ENCODE data around the gene CEP170B. TPM values are rescaled to one million over a fixed set of nuclear protein-coding genes. Genes with fewer than 3 reads are reported as not detected.

CEP170B gene
- total RNA-seq, 1 donor from 2014 or later: 26.5 TPM

- Mint-ChIP-seq H3K27me3 (peaks cover 5% of the 10 kb centered on the region), H3K36me3 (no peaks in the 10 kb centered on the region), H3K4me1 (ENCODE audit: unreplicated experiment) (peaks cover 11% of the 10 kb centered on the region), H3K27ac (no peak overlapping the region), H3K4me3 (no peak overlapping the region), H3K9me3 (no peaks in the 10 kb centered on the region)
- DNase-seq (ENCODE audit: extremely low spot score, unreplicated experiment): no peak
- no peak for TF ChIP-seq CTCF (conservative IDR thresholded peaks at IDR 0.05)
These were observed 6.8 kb downstream of the CEP170B start for GRCh38 chr14:104871656-104872468.

- H3K27ac Mint-ChIP-seq: peak overlapping the region; percentile 69
- no peaks in the 10 kb centered on the region for H3K27me3 Mint-ChIP-seq
- no peaks in the 10 kb centered on the region for H3K9me3 Mint-ChIP-seq
- peaks cover 7% of the 10 kb centered on the region for H3K4me1 Mint-ChIP-seq (ENCODE audit: unreplicated experiment)
- H3K4me3 Mint-ChIP-seq: no peak overlapping the region
- DNase-seq (ENCODE audit: extremely low spot score, unreplicated experiment): no peak
- no peaks in the 10 kb centered on the region for H3K36me3 Mint-ChIP-seq
- no peak for TF ChIP-seq CTCF (conservative IDR thresholded peaks at IDR 0.05)
These were observed 7.6 kb downstream of the CEP170B start for GRCh38 chr14:104872469-104873341.

GRCh38 chr14:104873380-104874055, 8.4 kb downstream of the CEP170B start:
- Mint-ChIP-seq H3K36me3 (no peaks in the 10 kb centered on the region), H3K9me3 (no peaks in the 10 kb centered on the region), H3K4me3 (no peak overlapping the region), H3K4me1 (ENCODE audit: unreplicated experiment) (peaks cover 7% of the 10 kb centered on the region), H3K27me3 (no peaks in the 10 kb centered on the region), H3K27ac (no peak overlapping the region)
- no peak for DNase-seq (ENCODE audit: extremely low spot score, unreplicated experiment)
- TF ChIP-seq CTCF (conservative IDR thresholded peaks at IDR 0.05): no peak

- no peak for TF ChIP-seq CTCF (conservative IDR thresholded peaks at IDR 0.05)
- no peak for DNase-seq (ENCODE audit: extremely low spot score, unreplicated experiment)
- Mint-ChIP-seq H3K27me3 (no peaks in the 10 kb centered on the region), H3K4me3 (no peak overlapping the region), H3K9me3 (no peaks in the 10 kb centered on the region), H3K27ac (no peak overlapping the region), H3K36me3 (no peaks in the 10 kb centered on the region), H3K4me1 (ENCODE audit: unreplicated experiment) (peaks cover 7% of the 10 kb centered on the region)
These were observed 9.1 kb downstream of the CEP170B start for GRCh38 chr14:104874110-104874531.

GRCh38 chr14:104874571-104875411, 9.7 kb downstream of the CEP170B start:
- Mint-ChIP-seq H3K9me3 (no peaks in the 10 kb centered on the region), H3K4me1 (ENCODE audit: unreplicated experiment) (peaks cover 7% of the 10 kb centered on the region), H3K36me3 (no peaks in the 10 kb centered on the region), H3K27me3 (no peaks in the 10 kb centered on the region), H3K27ac (no peak overlapping the region), H3K4me3 (no peak overlapping the region)
- no peak for DNase-seq (ENCODE audit: extremely low spot score, unreplicated experiment)
- TF ChIP-seq CTCF (conservative IDR thresholded peaks at IDR 0.05): no peak
